NCI-H1417 treated with DMSO at 0.1 percent for 48 hours (cell line): ENCODE results near the gene HEMK1.

Experiments
- DNase-seq: peaks from one replicate; lab custom pipeline; 2025; lab: John Stamatoyannopoulos, UW

Gene HEMK1

DNA sequence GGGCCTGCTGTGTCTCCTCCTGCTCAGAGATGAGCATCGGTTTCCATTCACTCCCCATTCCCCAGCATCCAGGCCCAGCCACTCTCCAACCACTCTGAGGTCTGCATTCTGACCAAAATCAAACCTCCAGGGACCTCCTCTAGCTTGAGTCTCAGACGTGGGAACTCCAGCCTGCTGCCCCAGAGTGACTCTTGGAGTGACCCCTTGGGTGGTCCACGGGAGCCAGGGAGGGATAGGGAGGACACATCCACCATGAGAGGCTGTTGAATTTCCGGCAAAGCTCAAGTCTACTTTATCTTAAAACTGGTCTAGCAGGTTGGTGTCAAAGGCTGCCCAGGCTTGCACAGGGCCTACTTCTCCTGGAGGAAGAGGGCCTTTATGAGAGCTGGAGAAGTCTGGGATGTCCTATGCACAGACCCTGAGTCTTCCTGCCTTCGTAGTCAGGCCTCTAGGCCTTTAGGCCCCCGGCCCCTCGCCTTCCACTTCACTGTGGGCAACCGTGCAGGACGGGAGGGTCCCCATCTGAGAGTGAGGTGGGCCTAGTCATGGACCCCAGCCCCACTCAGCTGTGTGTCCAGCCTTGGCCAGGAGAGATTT lies 33.4 kb downstream of the HEMK1 start:
- DNase-seq, result no peak

DNA sequence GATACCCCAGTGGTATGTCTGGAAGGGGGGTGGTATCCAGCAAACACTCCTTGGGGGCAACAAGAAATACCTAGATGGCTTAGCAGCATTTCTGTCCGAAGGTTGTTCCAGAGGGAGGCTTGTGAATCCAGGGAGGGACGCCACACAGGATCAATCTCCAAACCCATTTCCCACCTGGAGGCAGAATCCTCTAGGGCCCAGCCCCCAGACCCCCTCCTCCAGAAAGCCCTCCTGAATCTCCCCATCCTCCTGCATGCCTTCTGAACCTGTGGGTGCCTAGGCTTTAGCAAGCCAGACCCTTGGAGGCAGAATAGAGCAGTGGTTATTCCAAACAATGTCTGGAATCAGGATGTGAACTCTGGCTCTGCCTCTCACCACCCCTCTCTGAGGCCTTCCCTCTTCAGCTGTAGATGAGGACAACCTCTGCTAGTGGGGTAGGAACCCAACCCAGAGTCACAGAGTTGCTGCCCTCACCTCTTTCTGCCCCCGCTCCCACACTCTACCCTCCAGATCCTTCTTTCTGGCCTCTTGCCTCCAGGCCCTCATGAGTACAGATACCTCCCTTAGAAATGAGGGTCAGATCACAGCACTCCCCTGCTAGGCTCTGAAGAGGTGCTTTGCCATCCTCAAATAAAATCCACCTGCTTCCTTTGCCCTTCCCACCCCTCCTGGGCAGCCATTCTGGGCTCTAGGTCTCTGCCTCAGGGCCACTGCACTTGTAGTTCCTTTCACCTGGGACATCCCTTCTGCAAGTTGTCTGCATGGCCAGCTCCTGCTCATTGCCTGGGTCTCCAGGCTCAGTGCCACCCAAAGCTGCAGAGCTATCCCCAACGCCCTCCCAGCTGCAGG lies 34.2 kb downstream of the HEMK1 start:
- DNase-seq, result no peak

DNA sequence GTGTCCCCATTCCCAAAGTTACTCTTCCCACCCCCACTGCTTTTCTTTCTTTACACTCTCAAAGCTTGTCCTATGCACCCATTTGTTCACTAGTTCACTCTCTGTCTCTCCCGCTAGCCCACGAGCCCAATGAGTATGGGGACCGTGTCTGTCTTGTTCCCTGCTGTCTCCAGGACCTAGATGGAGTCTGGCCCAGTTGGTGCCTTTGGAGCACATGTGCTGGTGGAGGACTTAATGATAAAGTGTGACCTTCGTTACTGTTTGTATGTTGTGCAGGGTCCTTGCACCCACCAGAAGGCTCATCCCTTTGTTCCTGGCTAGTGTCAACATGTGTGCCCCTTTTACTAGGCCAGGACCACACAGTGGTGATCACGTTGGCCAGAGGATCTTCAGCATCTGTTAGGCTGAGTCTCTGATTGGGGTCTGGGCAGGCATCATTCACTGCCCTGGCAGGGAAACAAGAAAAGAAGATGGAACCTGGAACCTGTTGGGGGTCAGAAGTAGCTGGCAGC lies 34.8 kb downstream of the HEMK1 start:
- DNase-seq, result no peak

DNA sequence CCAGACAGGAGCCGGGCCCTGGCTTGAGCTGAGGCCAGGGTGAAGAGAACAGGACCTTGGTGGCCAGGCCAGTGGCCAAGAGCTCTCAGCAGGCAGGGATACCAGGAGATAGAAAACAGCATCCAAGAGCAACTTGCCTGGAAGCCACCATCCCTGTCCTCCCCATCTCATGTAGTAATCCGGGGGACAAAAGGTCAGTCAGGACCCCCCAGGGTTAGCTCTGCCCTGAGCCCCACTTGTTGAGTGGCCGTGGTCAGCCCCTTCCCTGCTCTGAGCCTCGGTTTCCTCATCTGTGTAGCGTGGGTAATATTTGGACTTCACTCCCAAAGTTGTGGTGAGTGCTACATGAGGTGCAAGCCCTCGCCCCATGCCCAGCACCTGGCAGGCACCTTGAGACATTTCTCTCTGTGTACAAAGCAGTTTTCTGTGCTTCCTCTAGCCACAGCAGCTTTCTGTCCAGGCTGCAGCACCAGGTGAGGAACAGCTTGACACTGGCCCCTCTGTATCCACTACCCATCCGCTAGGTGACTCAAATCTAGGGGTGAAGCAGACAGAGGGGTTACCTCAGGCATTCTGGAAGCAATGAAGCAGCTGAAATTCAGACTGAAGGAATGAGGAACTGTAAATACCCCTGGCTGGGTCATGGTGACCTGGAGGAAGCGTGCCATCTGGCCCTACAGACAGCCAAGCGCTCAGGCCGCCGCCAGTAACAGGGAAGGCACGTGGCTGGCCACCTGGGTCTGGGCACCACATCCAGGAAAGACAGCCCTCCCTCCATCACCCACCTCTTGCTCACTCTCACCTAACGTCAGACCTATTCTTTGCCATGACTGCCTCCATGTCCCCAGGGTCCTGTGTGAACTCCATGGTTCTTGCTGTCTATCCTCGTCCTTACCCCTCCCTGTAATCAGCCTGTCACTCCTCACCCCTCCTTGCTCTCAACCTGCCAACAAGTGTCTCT lies 35.6 kb downstream of the HEMK1 start:
- no peak for DNase-seq

DNA sequence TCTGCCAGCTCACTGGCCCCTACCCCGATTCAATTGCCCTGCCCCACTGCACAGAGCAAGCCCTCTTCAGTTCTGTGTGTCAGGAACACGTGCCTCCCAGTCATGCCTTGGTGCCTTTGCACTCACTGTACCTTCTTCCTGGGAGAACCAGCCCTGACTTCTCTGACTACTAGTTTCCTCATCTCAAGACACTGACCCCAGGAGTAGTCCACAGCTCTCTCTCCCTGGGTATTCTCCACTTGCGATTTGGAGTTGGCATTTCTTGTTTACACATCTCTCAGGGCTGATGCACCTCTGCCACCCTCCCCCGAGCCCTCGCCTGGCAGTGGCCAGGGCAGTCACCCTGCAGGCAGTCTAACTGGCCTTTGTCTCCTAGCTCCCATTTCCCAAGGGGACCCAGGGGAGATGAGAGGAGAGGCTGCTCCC lies 36.6 kb downstream of the HEMK1 start:
- no peak for DNase-seq

DNA sequence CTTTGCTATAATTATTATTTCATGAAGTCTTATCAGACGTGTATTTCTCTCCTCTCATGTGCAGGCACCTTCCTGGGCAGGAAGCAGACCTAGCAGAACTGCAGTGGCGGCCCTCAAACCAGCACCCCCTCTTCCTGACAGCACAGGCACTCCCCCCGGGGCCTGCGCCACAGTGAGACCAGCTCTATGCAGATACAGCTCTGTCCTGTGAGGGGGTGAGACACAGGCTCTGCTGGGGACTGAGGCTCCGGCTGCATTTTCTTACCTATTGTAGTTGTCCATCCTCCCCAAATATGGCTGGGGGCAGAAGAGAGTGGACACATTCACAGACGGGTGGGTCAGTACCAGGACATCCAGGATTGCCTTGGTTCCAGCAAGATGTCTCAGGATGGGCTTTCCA lies 37.3 kb downstream of the HEMK1 start:
- DNase-seq, result no peak

DNA sequence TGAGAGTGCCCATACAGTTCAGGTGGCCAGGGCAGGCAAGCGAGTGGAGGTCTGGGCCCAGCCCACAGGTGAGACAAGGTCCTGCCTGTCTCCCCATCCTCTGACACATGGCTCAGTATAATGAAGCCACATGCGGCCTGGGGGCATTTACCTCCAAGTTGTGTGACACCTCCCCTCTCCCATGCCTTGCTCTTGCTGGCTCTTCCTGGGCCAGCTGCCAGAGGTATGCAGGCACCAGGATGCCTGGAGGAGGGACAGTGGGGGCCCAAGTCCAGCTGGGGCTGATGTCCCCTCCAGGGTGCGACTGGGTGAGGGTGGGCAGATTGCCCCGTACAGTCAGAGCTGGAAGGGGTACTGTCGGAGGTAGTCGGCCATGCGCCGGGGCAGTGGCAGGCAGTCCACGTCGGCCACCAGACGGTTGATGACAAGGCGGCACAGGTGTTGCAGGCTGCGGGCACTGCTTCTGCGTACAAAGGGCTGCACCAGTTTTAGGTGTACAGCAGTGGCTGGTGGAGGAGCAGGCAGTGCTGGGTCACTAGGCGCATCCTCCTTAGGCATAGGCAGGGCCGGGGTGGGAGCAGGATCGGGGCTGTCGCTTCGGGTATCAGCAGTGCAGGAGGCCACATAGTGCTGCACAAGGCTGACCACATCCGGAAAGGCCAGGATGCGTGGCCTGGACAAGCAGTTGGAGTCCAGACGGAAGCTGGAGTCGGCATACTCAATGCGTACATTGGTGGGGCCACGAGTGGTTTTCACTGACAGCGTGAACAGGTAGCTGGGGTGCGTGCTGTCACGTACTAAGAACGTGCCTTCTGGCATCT lies 38.2 kb downstream of the HEMK1 start:
- no peak for DNase-seq

DNA sequence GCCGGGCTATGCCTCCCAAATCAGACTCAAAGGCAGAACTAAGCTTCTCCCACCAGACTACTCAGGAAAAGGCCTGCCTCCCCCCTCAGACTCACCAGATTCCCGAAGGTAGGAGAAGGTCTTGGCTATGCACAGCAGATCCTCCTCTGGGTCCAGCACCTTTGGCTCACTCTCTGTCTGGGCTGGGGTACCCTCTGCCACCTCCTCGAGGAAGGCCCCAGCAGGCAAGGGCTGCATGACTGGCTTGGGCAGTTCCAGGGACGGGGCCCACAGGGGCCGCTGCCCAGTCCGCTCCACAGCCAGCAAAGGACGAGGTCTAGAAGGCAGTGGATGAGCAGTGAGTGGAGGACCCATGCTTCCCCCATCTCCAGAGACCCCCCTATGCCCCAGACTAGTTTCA lies 39.0 kb downstream of the HEMK1 start:
- DNase-seq, result no peak

DNA sequence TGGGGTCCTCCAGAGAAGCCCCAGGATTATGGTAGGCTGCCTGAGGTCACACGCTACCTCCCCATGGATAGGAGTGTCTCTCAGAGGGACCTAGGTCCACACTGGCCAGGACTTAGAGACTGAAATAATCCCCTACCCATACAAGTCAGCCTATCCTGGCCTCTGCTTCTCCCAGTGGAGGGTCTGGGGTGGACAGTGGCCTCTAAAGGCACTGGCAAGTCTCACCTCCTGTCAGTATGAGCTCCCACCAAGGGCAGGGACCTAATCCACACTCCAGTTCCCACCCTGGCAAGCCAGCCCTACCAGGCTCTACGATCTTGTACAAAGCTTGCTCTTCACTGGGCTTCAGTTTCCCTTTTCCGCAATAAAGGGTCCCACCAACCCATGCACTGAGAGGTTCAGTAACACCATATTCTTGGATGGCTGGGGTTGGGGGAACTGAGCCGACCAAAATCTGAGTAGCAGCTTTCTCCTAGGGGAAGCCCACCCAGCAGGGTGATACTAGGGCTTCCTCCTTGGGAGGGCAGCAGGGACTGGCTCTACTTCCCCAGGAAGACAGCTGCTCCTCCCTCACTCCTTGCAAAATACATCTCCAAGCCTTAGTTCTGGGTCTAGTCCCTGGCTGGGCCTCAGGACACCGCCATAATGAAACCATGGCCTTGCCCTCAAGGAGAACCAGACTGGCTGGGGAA lies 39.9 kb downstream of the HEMK1 start:
- no peak for DNase-seq

DNA sequence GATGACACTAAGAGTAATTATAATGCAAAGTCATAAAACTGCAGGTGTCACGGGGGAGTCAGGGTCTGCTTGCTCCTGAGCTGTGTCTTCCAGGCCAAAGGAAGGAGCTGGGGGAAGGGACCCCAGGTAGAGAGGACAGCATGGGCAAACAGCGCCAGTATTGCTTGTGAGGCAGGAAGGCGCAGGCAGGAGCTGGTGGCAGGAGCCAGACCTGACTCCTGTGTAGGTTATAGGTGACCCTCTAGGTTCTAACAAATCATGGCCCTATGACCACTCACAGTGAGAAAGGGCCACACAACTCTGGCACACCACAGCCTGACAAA lies 40.4 kb downstream of the HEMK1 start:
- DNase-seq, result no peak

DNA sequence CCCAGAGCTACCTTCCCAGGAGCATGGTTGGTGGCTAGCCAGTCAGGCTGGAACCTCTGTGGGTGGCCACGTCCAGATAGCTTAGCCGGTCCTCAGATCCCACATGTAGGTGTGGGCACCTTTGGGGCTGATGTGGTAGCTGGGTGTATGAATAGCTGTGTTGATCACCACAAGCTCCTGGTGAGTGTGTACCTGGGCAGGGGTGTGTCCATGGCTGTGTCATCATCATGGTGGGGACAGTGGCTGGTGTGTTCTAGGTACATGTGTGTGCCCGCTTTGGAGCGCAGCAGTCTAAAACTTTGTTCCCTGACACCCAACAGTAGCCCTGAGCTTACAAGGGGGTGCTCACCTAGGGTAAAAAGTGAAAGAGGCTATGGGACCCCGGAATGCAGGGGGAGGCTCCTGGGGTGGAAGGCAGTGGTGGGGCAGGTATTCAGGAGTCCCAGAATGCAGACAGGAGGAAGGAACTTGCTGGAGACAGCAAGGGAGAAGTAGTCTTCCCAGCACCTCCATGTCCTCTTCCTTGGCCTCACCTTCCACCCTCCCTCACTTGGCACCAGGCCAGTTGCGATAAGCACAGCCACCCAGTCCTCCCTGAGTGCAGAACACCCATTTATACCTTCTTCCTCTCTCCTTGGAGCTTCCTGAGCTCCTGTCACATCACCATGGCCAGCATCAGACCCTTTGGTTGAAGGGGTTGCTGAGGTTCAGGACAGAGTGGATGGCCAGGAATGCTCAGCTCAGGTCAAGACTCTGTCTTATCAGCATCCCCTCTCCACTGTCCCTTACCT lies 41.1 kb downstream of the HEMK1 start:
- no peak for DNase-seq

DNA sequence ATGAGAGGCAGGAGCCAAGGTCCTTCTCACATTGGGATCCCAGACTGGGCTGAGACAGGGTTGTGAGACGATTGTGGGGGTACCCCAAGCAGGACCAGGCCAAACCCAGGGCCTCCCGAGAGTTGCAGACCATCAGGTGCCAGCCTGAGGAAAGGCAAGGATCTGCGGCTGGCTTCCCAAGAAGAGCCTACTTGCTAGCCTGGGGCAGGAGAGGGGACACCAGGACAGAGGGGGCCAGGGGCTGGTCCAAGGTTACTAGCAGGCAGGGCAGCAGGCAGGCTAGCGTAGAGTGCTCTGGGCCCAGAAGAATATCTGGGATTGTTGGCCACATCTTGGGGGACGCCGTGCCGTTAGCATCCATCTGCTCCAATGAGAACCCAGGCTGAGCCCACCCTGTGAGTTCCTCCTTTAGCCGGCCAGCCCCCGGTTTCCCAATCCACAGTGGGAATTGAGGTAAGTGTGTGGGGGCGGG lies 41.7 kb downstream of the HEMK1 start:
- DNase-seq, result no peak

DNA sequence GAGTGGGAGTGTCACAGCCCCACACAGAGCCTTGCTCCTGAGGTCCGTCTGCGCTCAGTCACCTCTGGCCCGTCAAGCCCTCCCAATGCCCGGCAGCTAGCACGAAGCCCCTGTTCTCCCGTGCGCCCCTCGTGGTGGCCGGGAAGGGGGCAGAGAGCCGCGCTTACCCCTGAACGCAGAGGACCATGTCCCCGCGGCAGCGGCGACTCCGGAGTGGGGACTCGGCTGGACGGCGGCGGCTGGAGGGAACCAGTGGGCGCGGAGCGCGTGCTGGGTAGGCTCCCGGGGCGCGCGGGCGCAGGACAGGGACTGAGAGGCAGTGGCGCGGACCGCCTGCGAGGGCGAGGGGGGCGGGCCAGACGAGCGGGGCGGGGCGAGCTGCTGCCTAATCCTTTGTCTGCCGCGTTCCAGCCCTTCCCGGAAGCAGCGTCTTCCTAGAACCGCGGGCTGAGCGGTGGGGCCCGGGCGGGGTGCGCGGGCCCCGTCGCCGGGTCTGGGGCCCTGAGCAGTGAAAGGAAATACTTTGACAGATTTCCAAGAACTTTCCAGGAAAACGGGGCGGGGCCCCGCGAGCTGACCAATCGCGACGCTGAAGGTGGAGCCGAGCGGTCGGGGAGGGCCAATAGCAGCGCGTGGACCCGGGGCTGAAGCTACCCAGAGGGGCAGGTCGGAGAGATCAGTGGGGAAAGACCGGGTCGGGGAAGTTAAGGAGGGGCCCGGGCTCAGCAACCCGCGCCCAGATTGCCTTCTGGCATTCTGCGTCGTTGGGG lies 42.3 kb downstream of the HEMK1 start, which contains the start of gene CISH:
TSS of gene CISH (minus strand) at position 311 of the 770 bp plus-strand sequence. CDS start at position 187, 124 bp downstream.
- peak; percentile 14 for DNase-seq

DNA sequence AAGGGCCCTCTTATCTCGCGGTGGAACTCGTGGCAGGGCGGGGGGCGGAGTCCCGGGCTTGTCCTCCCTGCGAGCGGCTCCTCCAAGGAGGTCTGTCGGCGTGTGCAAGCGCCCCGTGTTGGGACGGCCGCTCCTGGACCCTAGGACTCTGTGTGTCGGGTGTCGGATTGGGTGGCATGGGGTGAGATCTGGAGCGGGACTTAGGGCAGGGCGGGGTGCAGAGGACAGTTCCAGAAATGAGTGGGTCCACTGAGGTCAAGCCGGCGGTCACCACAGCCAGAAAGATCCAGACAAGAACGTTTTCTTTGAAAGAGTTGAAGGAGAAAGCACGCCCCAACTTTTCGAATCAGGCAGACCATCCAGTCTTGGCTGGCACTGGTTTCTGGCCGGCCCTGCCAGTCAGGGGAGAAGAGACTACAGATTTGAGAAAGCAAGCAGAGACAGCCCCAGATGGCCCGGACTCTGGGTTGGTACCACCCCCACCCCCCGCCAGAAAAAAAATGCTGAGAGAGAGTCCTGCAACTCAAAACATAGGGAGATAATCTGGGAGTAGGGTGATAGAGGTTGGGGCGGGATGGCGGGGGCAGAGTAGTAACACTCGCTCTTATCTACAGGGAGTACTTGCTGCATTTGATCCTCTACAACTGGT lies 43.0 kb downstream of the HEMK1 start:
- DNase-seq, result no peak

DNA sequence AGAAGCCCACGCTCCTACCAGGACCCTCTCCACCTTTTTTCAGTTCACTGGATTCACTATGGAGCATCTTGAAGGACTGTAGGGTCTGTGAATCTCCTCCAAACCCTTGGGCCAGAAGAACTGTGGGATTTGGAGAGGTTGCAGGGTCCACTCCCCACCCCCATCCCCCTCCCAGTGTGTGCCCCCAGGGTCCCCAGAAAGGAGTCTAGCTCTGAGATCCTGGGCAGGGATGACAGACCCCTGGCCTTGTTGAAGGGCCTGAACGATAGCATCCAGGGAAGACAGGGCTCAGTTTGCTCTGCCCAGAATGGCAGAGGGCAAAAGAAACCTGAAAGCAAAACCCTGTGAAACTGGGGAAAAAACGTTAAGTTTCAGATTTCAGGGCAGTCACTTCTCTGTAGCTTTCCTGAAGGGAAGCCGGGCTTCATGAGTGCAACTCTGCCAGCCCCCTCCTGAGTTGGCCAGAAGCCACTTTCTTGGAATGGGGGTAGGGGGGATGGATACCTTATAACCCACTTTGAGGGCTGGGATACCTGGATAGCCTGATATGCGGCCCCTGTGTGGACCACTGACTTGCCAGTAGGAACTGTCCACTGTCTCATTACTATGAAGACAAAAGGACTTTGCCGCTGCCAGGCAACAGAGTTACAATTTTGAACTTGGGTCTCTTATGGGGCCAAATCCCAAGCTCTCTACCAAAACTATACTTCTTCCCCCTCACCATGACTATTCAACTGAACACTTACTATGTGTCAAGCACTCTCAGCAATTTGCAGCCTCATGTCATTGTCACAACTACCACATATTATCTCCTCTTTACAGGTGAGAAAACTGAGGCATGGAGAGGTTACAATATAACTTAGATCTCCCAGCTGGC lies 43.9 kb downstream of the HEMK1 start:
- no peak for DNase-seq

DNA sequence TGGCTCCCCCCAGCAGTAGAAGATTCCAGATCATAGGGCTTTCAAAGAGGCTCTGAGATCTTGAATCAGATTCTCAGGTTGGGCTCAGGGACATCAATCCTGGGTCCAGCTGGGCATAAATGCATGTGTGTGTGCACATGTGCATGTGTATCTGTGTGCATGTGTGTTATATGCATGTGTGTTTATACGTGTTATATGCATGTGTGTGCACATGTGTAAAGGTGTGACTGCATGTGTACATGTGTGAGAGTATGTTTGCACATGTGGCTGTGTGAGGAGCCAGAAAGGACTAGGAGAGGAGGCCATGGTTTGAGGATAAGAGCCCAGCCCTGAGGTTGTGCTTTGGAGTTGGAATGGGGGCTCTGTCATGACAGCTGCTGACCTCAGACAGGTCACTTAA lies 45.9 kb downstream of the HEMK1 start:
- no peak for DNase-seq

DNA sequence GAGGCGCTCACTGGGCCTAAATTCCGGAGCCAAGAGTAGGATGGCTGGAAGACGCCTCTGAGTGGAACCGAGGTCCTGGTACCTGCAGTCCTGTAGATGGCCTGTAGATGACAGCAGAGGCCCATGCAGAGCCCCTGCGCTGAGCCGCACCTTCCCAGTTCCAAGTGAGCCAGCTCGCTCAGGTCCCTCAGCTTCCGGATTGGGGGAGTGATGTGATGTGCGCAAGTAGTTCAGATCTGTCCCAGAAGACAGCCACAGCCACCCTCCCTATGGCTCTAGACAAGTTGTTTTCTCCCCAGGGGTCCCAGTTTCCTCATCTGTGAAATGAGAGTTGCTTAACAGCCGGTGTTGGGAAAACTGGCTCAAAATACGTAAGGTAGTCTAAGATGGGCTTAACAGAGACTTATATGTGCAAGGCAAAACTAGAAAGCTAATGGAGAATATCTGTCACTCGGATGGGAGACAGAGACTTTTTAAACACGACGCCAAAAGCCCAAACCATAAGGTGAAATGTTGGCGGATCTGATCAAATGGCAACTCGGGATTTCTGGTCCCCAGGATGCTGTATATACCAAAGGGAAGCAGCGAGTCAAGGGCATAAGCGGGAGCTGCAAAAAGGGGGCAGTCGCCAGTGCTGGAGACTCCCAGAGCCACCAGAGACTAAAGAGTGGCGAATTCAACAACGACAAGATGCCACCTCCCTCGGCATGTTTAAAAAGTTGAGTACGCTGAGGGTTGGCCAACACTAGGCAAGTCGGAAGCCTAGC lies 46.9 kb downstream of the HEMK1 start:
- no peak for DNase-seq
